ENCODE data around the gene RTN3. TPM values are rescaled to one million over a fixed set of nuclear protein-coding genes. Genes with fewer than 3 reads are reported as not detected.

Gene RTN3
- total RNA-seq, 1 experiment from 2014 or later, result 95.0 TPM

- Histone ChIP-seq H4K20me1 (ENCODE audit: insufficient read depth) (no peaks in the 10 kb centered on the region), H3K36me3 (ENCODE audit: control insufficient read depth in 1 of 2, insufficient read depth in 2 of 2, low read length in 2 of 2) (no peaks in the 10 kb centered on the region), H3K27ac (ENCODE audit: low read depth, low read length) (peak within 1 kb of the TSS; percentile 83), H3K9me2 (ENCODE audit: insufficient read depth) (no peaks in the 10 kb centered on the region), H3K9me3 (ENCODE audit: control insufficient read depth in 1 of 2, insufficient read depth in 1 of 2, low read depth in 1 of 2, low read length in 2 of 2) (no peaks in the 10 kb centered on the region), H3K4me2 (ENCODE audit: low read length) (peak within 1 kb of the TSS; percentile 86), H2AFZ (ENCODE audit: low read depth, low read length, poor library complexity, severe bottlenecking) (peak within 1 kb of the TSS; percentile 38), H3K4me1 (ENCODE audit: control insufficient read depth in 1 of 2, insufficient read depth in 2 of 2, low read length in 2 of 2) (peaks cover 25 to 54% of the 10 kb centered on the region in 2 experiments), H3K27me3 (ENCODE audit: insufficient read depth, low read length) (no peaks in the 10 kb centered on the region), H3K9ac (ENCODE audit: low read length) (peak within 1 kb of the TSS; percentile 76), H3K4me3 (replicated peaks in 1 of 2; ENCODE audit: low read depth in 1 of 2, low read length in 2 of 2) (peak within 1 kb of the TSS; percentile 50 to 60), H3K79me2 (ENCODE audit: insufficient read depth, low read length) (peaks cover 41% of the 10 kb centered on the region)
- DNase-seq (ENCODE audit: low read depth, low spot score), result peak; percentile 93
- BruUV-seq (replicated peaks), result no TSS peak
- ChIA-PET POLR2A (interaction anchor here (4.3 kb wide), 1 partner anchor 10 kb away, joined by 24 read pairs; the partner anchor contains the start of gene RTN3), CTCF (interaction anchor here (1.0 to 2.1 kb wide), 2 partner anchors 9 to 17 kb away, joined by 3 to 7 read pairs; partner anchors contain the start of gene RTN3), RAD21 (ENCODE audit: low non-redundant PET in 1 of 2, low total read pairs in 2 of 2, uncharacterized antibody in 2 of 2, unreplicated experiment in 2 of 2) (no interaction called here)
- intact Hi-C loops (cut with micrococcal nuclease), result no loop called here
- peak; percentile 87 for ATAC-seq
- no peak for TF ChIP-seq EZH2 (IDR thresholded peaks at IDR 0.05)
- TF ChIP-seq POLR2AphosphoS5 (IDR thresholded peaks at IDR 0.05; ENCODE audit: low read depth, low read length), result peak; percentile 79
- no peak for TF ChIP-seq CEBPB (IDR thresholded peaks at IDR 0.05; ENCODE audit: low read depth)
- TF ChIP-seq ELF1 (IDR thresholded peaks at IDR 0.05; ENCODE audit: borderline replicate concordance, low read depth), result no peak
- peak; percentile 42 for TF ChIP-seq TCF7L2 (IDR thresholded peaks at IDR 0.05; ENCODE audit: borderline replicate concordance, extremely low read depth, insufficient read depth, insufficient read length)
- no peak for TF ChIP-seq EGR1 (IDR thresholded peaks at IDR 0.05; ENCODE audit: low read depth)
- TF ChIP-seq EZH2phosphoT487 (IDR thresholded peaks at IDR 0.05; ENCODE audit: borderline replicate concordance), result no peak
- TF ChIP-seq FOSL1 (IDR thresholded peaks at IDR 0.05; ENCODE audit: low read depth), result no peak
- no peak for TF ChIP-seq ZBTB33 (IDR thresholded peaks at IDR 0.05; ENCODE audit: extremely low read depth, insufficient replicate concordance, low read length)
- TF ChIP-seq RAD21 (IDR thresholded peaks at IDR 0.05; ENCODE audit: low read depth), result no peak
- no peak for TF ChIP-seq ATF3 (IDR thresholded peaks at IDR 0.05)
- TF ChIP-seq SRF (IDR thresholded peaks at IDR 0.05; ENCODE audit: low read depth), result no peak
- no peak for TF ChIP-seq YY1 (IDR thresholded peaks at IDR 0.05; ENCODE audit: extremely low read depth, insufficient replicate concordance, low read depth, low read length)
- peak; percentile 100 for TF ChIP-seq MAX (IDR thresholded peaks at IDR 0.05)
- TF ChIP-seq JUND (IDR thresholded peaks at IDR 0.05), result no peak
- no peak for TF ChIP-seq POLR2A (IDR thresholded peaks at IDR 0.05; ENCODE audit: borderline replicate concordance, extremely low read depth, insufficient read depth, insufficient read length)
- no peak for TF ChIP-seq CTCF (IDR thresholded peaks at IDR 0.05 in 2 of 3, conservative IDR thresholded peaks at IDR 0.05 in 1 of 3; ENCODE audit: borderline replicate concordance in 1 of 3, insufficient read depth in 1 of 3, low read depth in 2 of 3, low read length in 2 of 3)
- peak; percentile 100 for TF ChIP-seq CBX3 (IDR thresholded peaks at IDR 0.05; ENCODE audit: low read depth)
- no peak for TF ChIP-seq SIN3A (IDR thresholded peaks at IDR 0.05; ENCODE audit: low read depth)
- peak; percentile 68; the same call in 1 of the 2 replicates for TF ChIP-seq SP1 (IDR thresholded peaks at IDR 0.05; ENCODE audit: low read depth)
- no peak for TF ChIP-seq ZNF274 (IDR thresholded peaks at IDR 0.05; ENCODE audit: low read depth, low read length)
Observed at GRCh38 chr11:63671322-63672155, 9.8 kb upstream of the RTN3 start, which contains the start of gene ATL3. Gene ATL3 (minus strand): TSS chr11:63671376. CDS start chr11:63671335, 41 bp downstream.
